ENCODE measurements around the gene PPP1R3C.

DNA sequence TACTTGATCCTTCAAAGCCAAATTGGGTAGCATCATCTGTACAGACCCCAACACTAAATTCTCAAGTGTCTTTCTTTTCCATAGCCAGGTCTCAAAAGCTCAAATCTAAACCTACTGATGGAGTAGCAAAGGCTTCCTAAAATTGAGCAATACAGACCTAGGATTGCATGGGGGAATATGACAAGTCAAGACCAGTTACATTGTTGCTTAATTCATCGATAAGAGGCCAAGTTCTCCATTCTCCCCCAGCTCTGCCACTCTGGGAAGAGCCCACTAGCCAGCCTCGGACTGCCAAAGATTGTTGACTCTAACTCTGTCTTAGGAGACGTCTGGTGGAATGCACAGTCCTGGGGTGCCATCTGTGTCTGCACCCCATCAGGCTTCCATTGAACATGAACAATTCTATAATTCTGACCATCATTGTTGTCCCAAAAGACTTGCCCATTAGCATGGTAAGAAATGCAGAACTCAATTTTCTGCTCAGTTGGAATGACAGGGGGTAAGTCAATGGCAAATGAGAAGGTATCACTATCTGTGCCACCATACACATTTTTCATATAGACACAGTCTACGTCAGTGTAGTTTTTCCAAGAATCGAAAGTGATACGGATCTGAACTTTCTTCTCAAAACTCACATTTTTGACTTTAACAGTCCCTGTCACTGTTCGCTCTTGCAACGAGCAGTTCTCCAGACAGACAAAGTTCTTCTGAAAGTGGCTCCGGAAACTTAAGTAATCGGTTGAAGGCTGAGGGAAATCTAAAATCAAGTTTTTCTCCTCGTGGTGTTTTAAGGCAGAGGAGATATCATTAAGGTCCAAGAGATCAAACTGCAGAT, 2.9 kb downstream of the PPP1R3C start:
- TF ChIP-seq, protein P1, sequence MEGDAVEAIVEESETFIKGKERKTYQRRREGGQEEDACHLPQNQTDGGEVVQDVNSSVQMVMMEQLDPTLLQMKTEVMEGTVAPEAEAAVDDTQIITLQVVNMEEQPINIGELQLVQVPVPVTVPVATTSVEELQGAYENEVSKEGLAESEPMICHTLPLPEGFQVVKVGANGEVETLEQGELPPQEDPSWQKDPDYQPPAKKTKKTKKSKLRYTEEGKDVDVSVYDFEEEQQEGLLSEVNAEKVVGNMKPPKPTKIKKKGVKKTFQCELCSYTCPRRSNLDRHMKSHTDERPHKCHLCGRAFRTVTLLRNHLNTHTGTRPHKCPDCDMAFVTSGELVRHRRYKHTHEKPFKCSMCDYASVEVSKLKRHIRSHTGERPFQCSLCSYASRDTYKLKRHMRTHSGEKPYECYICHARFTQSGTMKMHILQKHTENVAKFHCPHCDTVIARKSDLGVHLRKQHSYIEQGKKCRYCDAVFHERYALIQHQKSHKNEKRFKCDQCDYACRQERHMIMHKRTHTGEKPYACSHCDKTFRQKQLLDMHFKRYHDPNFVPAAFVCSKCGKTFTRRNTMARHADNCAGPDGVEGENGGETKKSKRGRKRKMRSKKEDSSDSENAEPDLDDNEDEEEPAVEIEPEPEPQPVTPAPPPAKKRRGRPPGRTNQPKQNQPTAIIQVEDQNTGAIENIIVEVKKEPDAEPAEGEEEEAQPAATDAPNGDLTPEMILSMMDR (conservative IDR thresholded peaks at IDR 0.05; ENCODE audit: low read length), result no peak
- no peak for TF ChIP-seq EZH2phosphoT487 (IDR thresholded peaks at IDR 0.05; ENCODE audit: borderline replicate concordance)
